Central memory CD8-positive, alpha-beta T cell (primary cell): ENCODE measurements around the gene CDH10.

ENCODE experiments used
- ATAC-seq: fragments of 150-1000 bp; cut with Tn5 transposase; replicated peaks from 2 replicates; pipeline ENCODE4 v1.10.0; 2022; ENCODE audit warnings: mild to moderate bottlenecking, moderate FRiP score, moderate number of reproducible peaks; ENCODE audit not compliant: poor library complexity, severe bottlenecking; ENCODE audit errors: extremely low read depth
- DNase-seq, 2 donors: peaks; one replicate each; pipeline ENCODE4 v3.0.0; 2021; ENCODE audit warnings: low spot score in 2 of 2
- H3K27ac Mint-ChIP-seq: one replicate; pipeline ENCODE4 v1.8.0; 2022; ENCODE audit warnings: low read depth, mild to moderate bottlenecking, moderate library complexity, mixed read lengths
- H3K27me3 Mint-ChIP-seq: one replicate; pipeline ENCODE4 v1.8.0; 2022; ENCODE audit warnings: mixed read lengths
- H3K36me3 Mint-ChIP-seq: one replicate; pipeline ENCODE4 v1.8.0; 2022; ENCODE audit warnings: mild to moderate bottlenecking, moderate library complexity, mixed read lengths; ENCODE audit not compliant: insufficient read depth
- H3K4me1 Mint-ChIP-seq: one replicate; pipeline ENCODE4 v1.8.0; 2022; ENCODE audit warnings: mixed read lengths
- H3K4me3 Mint-ChIP-seq: one replicate; pipeline ENCODE4 v1.8.0; 2022; ENCODE audit warnings: mild to moderate bottlenecking, moderate library complexity, mixed read lengths
- H3K9me3 Mint-ChIP-seq: one replicate; pipeline ENCODE4 v1.8.0; 2022; ENCODE audit warnings: mixed read lengths

Gene CDH10

DNA sequence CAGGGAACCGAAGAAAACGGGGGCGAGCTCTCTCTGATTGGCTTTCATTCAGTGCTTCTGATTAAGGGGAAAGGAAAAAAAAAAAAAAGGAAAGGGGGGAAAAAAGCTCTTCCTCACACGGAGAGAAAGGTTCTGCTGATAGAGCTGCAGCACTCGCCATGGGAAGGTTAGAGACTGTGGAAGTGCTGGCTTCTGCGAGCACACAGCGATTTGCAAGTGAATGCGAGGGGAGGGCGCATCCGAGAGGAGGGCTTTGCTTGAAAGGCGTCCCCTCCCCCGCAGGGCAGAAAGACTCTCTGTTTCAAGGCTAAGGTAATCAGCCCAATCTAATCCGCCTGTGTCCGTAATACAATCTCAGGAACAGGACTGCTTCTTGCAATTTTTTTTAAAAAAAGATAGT lies at the start of gene CDH10:
CDH10 (minus strand) TSS at position 218 of the 400 bp plus-strand sequence. CDS start 51,488 bp downstream, outside the sequence.
- Mint-ChIP-seq H3K4me3 (no peak within 1 kb of the TSS), H3K36me3 (no peaks in the 10 kb centered on the region), H3K27ac (no peak within 1 kb of the TSS), H3K27me3 (no peaks in the 10 kb centered on the region), H3K9me3 (peaks cover 3% of the 10 kb centered on the region), H3K4me1 (no peaks in the 10 kb centered on the region)
- DNase-seq (no peak), ATAC-seq (no peak)

DNA sequence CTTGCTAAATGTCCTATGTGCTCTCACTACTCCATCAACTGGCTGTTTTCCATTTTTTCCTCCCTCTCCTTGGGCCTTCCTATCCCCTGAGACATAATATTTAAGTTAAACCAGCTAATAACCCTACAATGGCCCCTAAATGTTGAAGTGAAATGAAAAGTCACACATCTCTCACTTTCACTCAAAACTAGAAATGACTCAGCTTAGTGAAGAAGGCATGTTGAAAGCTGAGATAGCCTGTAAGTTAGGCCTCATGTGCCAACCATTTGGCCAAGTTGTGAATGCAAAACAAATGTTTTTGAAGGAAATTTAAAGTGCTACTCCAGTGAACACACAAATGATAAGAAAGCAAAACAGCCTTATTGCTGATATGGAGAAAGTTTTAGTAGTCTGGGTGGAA lies 48.8 kb upstream of the CDH10 start:
- no peak overlapping the region for H3K4me3 Mint-ChIP-seq
- H3K36me3 Mint-ChIP-seq = no peaks in the 10 kb centered on the region
- H3K27ac Mint-ChIP-seq = no peak overlapping the region
- no peaks in the 10 kb centered on the region for H3K4me1 Mint-ChIP-seq
- no peaks in the 10 kb centered on the region for H3K27me3 Mint-ChIP-seq
- DNase-seq (no peak), ATAC-seq (no peak)
- H3K9me3 Mint-ChIP-seq = peaks cover 43% of the 10 kb centered on the region

GRCh38 chr5:24691074-24691473 lies 46.3 kb upstream of the CDH10 start:
- no peak overlapping the region for H3K4me3 Mint-ChIP-seq
- ATAC-seq (no peak), DNase-seq (no peak)
- no peaks in the 10 kb centered on the region for H3K36me3 Mint-ChIP-seq
- H3K27ac Mint-ChIP-seq = no peak overlapping the region
- H3K9me3 Mint-ChIP-seq = peaks cover 38% of the 10 kb centered on the region
- no peaks in the 10 kb centered on the region for H3K4me1 Mint-ChIP-seq
- no peaks in the 10 kb centered on the region for H3K27me3 Mint-ChIP-seq

- H3K4me3 Mint-ChIP-seq = no peak overlapping the region
- no peaks in the 10 kb centered on the region for H3K27me3 Mint-ChIP-seq
- H3K4me1 Mint-ChIP-seq = no peaks in the 10 kb centered on the region
- DNase-seq (no peak), ATAC-seq (no peak)
- peaks cover 16% of the 10 kb centered on the region for H3K9me3 Mint-ChIP-seq
- H3K36me3 Mint-ChIP-seq = no peaks in the 10 kb centered on the region
- no peak overlapping the region for H3K27ac Mint-ChIP-seq
These were observed 36.3 kb upstream of the CDH10 start for GRCh38 chr5:24681106-24681505.

DNA sequence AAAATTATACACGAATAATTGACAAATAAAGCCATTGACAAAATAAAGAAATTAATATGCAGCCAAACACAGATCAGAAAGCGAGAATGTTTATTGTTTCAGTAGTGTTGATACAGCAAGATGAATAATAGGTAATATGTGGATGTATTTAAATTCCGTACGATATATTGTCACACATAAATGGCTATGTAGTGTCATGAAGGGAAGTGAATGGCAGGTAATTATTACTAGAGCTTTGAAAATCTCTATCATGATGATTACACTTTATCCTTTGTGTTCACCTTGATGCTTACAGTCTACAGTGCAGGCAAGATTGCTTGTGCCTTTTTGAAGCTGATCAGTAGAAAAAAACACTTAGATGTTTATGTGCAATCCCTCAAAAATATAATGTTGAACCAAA lies 23.3 kb upstream of the CDH10 start:
- Mint-ChIP-seq H3K27ac (no peak overlapping the region), H3K36me3 (peaks cover 1% of the 10 kb centered on the region), H3K4me3 (no peak overlapping the region), H3K27me3 (no peaks in the 10 kb centered on the region), H3K9me3 (peaks cover 32% of the 10 kb centered on the region), H3K4me1 (no peaks in the 10 kb centered on the region)
- ATAC-seq (no peak), DNase-seq (no peak)

GRCh38 chr5:24649531-24649930 lies 4.8 kb upstream of the CDH10 start:
- no peak overlapping the region for H3K4me3 Mint-ChIP-seq
- peaks cover 6% of the 10 kb centered on the region for H3K9me3 Mint-ChIP-seq
- H3K27me3 Mint-ChIP-seq = no peaks in the 10 kb centered on the region
- H3K27ac Mint-ChIP-seq = no peak overlapping the region
- H3K4me1 Mint-ChIP-seq = no peaks in the 10 kb centered on the region
- ATAC-seq (no peak), DNase-seq (no peak)
- H3K36me3 Mint-ChIP-seq = no peaks in the 10 kb centered on the region

DNA sequence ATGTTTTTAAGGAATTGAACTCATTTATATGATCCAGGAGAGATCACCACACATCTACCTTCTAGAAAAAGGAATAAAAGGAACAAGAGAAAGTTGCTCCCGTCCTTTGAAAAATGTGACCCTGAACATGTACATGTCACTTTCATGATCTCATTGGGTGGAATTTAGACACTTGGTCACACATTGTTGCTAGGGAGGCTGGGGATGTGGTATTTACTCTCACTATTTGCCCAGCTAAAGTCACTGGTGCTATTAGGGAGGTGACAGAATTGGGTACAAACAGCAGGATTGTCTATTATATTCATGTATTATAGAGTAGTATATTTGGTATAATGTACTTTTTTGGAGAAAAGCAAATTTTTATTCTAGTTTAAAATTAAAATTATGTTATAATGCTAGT lies 2.1 kb upstream of the CDH10 start:
- no peaks in the 10 kb centered on the region for H3K27me3 Mint-ChIP-seq

DNA sequence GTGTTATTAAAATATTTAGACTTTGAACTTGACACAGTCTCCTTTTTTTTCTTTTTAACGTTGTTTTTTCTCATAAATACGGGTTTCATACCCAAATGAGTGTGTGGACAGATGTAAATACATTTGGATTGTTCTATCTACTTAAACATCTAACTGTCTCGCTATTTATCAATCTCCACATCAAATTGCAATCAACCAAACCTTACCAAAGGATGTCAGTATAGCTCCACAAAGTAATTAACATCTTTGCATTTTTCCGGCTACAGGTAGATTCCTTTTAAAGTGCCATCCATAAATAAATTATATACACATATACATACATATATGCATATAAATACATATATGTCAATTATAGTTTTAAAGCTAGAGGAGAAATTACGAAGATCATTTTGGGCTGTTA lies 705 bp upstream of the CDH10 start:
- Mint-ChIP-seq H3K27me3 (no peaks in the 10 kb centered on the region), H3K9me3 (peaks cover 6% of the 10 kb centered on the region), H3K4me1 (no peaks in the 10 kb centered on the region), H3K36me3 (no peaks in the 10 kb centered on the region), H3K4me3 (no peak overlapping the region), H3K27ac (no peak overlapping the region)
- no peak for DNase-seq
- no peak for ATAC-seq

More for the DNA sequence above, 2.1 kb upstream of the CDH10 start:
- Mint-ChIP-seq H3K4me3 (no peak overlapping the region), H3K27ac (no peak overlapping the region), H3K9me3 (peaks cover 6% of the 10 kb centered on the region), H3K4me1 (no peaks in the 10 kb centered on the region), H3K36me3 (no peaks in the 10 kb centered on the region)
- no peak for ATAC-seq
- no peak for DNase-seq

GRCh38 chr5:24643880-24644279 lies 898 bp downstream of the CDH10 start:
- H3K27me3 Mint-ChIP-seq = no peaks in the 10 kb centered on the region
- H3K27ac Mint-ChIP-seq = no peak overlapping the region
- DNase-seq = no peak
- no peaks in the 10 kb centered on the region for H3K9me3 Mint-ChIP-seq
- H3K4me1 Mint-ChIP-seq = no peaks in the 10 kb centered on the region
- no peaks in the 10 kb centered on the region for H3K36me3 Mint-ChIP-seq
- H3K4me3 Mint-ChIP-seq = no peak overlapping the region
- no peak for ATAC-seq

- H3K4me3 Mint-ChIP-seq = no peak overlapping the region
- H3K27ac Mint-ChIP-seq = no peak overlapping the region
- no peaks in the 10 kb centered on the region for H3K36me3 Mint-ChIP-seq
- no peaks in the 10 kb centered on the region for H3K9me3 Mint-ChIP-seq
- ATAC-seq (no peak), DNase-seq (no peak)
- no peaks in the 10 kb centered on the region for H3K4me1 Mint-ChIP-seq
- no peaks in the 10 kb centered on the region for H3K27me3 Mint-ChIP-seq
These were observed 1.6 kb downstream of the CDH10 start for GRCh38 chr5:24643156-24643555.

DNA sequence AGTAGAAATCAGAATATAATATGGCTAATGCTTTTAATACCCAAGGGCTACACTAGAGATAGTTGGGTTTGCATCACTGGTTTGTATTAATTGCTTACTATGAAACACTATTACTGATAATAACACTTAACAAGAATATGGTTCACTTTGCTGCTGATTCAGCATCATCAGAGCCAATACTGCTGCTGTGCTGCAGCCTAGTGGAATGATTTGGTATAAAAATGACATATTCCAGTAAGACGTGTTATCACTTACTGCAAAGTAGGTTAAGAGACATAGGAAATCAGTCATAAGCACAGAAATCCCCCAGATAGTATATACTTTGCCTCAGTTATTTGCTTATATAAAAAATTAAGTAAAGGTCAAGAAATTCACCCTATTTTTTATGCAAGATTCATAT lies 2.8 kb downstream of the CDH10 start:
- ATAC-seq = no peak

DNA sequence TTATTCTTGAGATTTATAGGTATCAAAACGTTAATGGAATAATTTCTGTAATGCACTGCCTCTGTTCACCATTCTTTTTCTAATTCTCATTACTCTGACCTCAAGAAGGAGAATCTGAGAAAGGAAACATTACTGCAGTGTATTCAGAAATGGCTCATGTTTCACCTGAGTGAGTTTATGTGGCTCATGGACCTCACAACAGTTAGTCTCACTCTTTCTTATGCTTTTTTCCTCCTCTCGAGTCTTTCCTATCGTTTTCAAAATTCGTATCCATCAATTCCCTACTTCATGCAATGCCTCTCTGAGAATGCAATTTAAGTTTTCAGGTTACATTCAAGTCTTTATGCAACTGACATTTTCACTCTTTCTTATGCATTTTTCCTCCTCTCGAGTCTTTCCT lies 9.6 kb downstream of the CDH10 start:
- ATAC-seq (no peak), DNase-seq (no peak)
- H3K36me3 Mint-ChIP-seq = no peaks in the 10 kb centered on the region
- H3K27ac Mint-ChIP-seq = no peak overlapping the region
- H3K4me3 Mint-ChIP-seq = no peak overlapping the region
- no peaks in the 10 kb centered on the region for H3K9me3 Mint-ChIP-seq
- H3K4me1 Mint-ChIP-seq = no peaks in the 10 kb centered on the region
- no peaks in the 10 kb centered on the region for H3K27me3 Mint-ChIP-seq

More for the DNA sequence above, 2.8 kb downstream of the CDH10 start:
- no peak for DNase-seq
- Mint-ChIP-seq H3K27ac (no peak overlapping the region), H3K27me3 (no peaks in the 10 kb centered on the region), H3K36me3 (no peaks in the 10 kb centered on the region), H3K4me3 (no peak overlapping the region), H3K4me1 (no peaks in the 10 kb centered on the region), H3K9me3 (no peaks in the 10 kb centered on the region)

DNA sequence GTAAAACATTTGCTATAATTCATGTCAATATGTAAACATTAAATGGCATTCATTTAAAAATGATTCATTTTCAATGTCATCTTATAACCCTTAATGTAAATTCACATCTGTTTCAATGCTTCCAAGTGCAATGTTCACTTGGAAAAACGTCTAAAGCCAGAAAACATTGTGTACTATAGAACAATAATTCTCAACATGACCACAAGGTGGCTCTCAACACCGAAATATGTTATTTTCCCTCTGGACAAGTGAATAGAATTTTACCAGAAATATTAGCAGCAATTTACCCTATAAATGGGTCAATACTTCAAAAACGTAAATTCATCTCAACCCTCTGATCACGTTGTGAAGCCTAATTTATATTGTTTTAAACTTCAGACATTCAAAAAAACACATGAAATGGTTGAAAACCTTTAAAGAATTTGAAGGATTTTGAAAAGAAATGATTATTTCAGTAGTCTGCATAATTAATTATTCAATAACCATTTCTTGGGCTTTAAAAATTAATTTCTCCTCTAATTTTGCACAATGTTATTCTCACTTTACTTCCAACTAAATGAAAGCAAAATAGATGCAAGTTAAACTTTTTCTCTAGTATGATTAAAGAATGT lies 11.0 kb downstream of the CDH10 start:
- ATAC-seq = no peak

DNA sequence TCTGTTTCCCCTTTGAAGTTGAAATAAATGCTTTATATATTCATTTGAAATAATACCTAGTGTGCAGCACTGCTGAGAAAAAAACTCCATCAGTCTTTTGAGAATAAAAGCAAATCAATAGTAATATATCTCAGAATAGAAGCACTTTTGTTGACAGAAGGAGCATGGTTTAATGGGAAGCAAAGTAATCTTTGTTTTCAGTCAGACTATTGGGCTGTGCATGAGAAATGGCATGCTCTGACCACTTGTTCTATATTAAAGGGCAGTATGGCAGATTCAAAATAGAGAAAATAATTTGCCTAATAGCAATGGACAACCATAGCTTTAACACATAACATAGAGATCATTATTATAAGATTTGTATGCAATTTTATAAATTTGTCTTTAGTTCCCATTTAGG lies 12.4 kb downstream of the CDH10 start:
- DNase-seq = no peak
- Mint-ChIP-seq H3K27ac (no peak overlapping the region), H3K27me3 (no peaks in the 10 kb centered on the region), H3K36me3 (no peaks in the 10 kb centered on the region), H3K4me3 (no peak overlapping the region), H3K9me3 (no peaks in the 10 kb centered on the region), H3K4me1 (no peaks in the 10 kb centered on the region)
- no peak for ATAC-seq

More for the DNA sequence above, 11.0 kb downstream of the CDH10 start:
- Mint-ChIP-seq H3K4me3 (no peak overlapping the region), H3K4me1 (no peaks in the 10 kb centered on the region), H3K27me3 (no peaks in the 10 kb centered on the region), H3K27ac (no peak overlapping the region), H3K36me3 (no peaks in the 10 kb centered on the region), H3K9me3 (no peaks in the 10 kb centered on the region)
- DNase-seq = no peak
